Vagina (tissue), 2 donors: ENCODE measurements around the gene STIL. TPM values are rescaled to one million over a fixed set of nuclear protein-coding genes. Genes with fewer than 3 reads are reported as not detected.

ENCODE experiments used
- DNase-seq, 2 donors: peaks; one replicate each; pipeline ENCODE4 v3.0.0-alpha.2; 2017; ENCODE audit errors: extremely low spot score in 2 of 2
- H3K27ac ChIP-seq: fragments of 200-600 bp; sonication (generic); one replicate; pipeline ENCODE4 v1.5.1; 2019
- H3K27me3 ChIP-seq: fragments of 200-600 bp; sonication (generic); one replicate; pipeline ENCODE4 v1.5.1; 2019
- H3K36me3 ChIP-seq, 2 donors: fragments of 200-600 bp; sonication (generic); one replicate each; pipeline ENCODE4 v1.5.1; 2017 to 2019
- H3K4me1 ChIP-seq: fragments of 200-600 bp; sonication (generic); one replicate; pipeline ENCODE4 v1.5.1; 2019
- H3K4me3 ChIP-seq, 2 donors: fragments of 200-600 bp; sonication (generic); 1 replicate in 1 of 2; 2 replicates in 1 of 2; pipeline ENCODE4 v1.5.1; 2016 to 2019
- H3K9me3 ChIP-seq: fragments of 200-600 bp; sonication (generic); one replicate; pipeline ENCODE4 v1.5.1; 2019
- CTCF ChIP-seq, 3 experiments: fragments of 450-650 bp in 2 of 3; fragments of 200-600 bp in 1 of 3; sonication (generic) in 1 of 3; IDR thresholded peaks; one replicate each; pipeline ENCODE4 v1.5.1; 2017 to 2019; ENCODE audit warnings: antibody characterized with exemption in 3 of 3, mild to moderate bottlenecking in 2 of 3, moderate library complexity in 2 of 3
- POLR2A ChIP-seq, 2 donors: fragments of 450-650 bp; IDR thresholded peaks; one replicate each; pipeline ENCODE4 v1.6.1; 2017; ENCODE audit warnings: antibody characterized with exemption in 2 of 2, mild to moderate bottlenecking in 2 of 2, moderate library complexity in 2 of 2
- POLR2AphosphoS5 ChIP-seq, 2 donors: sonication (generic); formaldehyde crosslinking; IDR thresholded peaks; one replicate each; pipeline ENCODE4 v1.9.0; 2017; ENCODE audit warnings: antibody characterized with exemption in 2 of 2, mild to moderate bottlenecking in 2 of 2, low read depth in 1 of 2; ENCODE audit not compliant: insufficient read depth in 1 of 2
- intact Hi-C: fragments of 100-400 bp; cut with DNase I; formaldehyde crosslinking; loops from one replicate; pipeline ENCODE4 v1.15.1; 2023
- total RNA-seq: library from RNA; depleted of rRNA; stranded (reverse); fragments of >200 nt; gene quantifications from one replicate; pipeline ENCODE4 v1.2.3, GENCODE V29; 2016

The STIL gene
- total RNA-seq, 1 donor from 2014 or later = 3.9 TPM

- no peaks in the 10 kb centered on the region for H3K27me3 ChIP-seq
- no peak for DNase-seq
- no peaks in the 10 kb centered on the region for H3K36me3 ChIP-seq
- no peak for TF ChIP-seq POLR2A (IDR thresholded peaks at IDR 0.05)
- no peak for TF ChIP-seq POLR2AphosphoS5 (IDR thresholded peaks at IDR 0.05; ENCODE audit: insufficient read depth in 1 of 2, low read depth in 1 of 2)
- TF ChIP-seq CTCF (IDR thresholded peaks at IDR 0.05) = no peak
- no peak overlapping the region for H3K4me3 ChIP-seq
- intact Hi-C loops = no loop called here
- no peaks in the 10 kb centered on the region for H3K4me1 ChIP-seq
- H3K9me3 ChIP-seq = no peaks in the 10 kb centered on the region
- no peak overlapping the region for H3K27ac ChIP-seq
Observed at GRCh38 chr1:47244339-47244862, 69.5 kb downstream of the STIL start.

- Histone ChIP-seq H3K27ac (no peak overlapping the region), H3K36me3 (no peaks in the 10 kb centered on the region), H3K4me1 (no peaks in the 10 kb centered on the region), H3K9me3 (no peaks in the 10 kb centered on the region), H3K27me3 (no peaks in the 10 kb centered on the region), H3K4me3 (no peak overlapping the region)
- DNase-seq = no peak
- intact Hi-C loops = no loop called here
- TF ChIP-seq CTCF (IDR thresholded peaks at IDR 0.05) = no peak
- TF ChIP-seq POLR2AphosphoS5 (IDR thresholded peaks at IDR 0.05; ENCODE audit: insufficient read depth in 1 of 2, low read depth in 1 of 2) = no peak
- TF ChIP-seq POLR2A (IDR thresholded peaks at IDR 0.05) = no peak
Observed at GRCh38 chr1:47243910-47244309, 70.0 kb downstream of the STIL start.

- Histone ChIP-seq H3K9me3 (no peaks in the 10 kb centered on the region), H3K27me3 (no peaks in the 10 kb centered on the region), H3K4me3 (no peak overlapping the region), H3K4me1 (no peaks in the 10 kb centered on the region), H3K36me3 (no peaks in the 10 kb centered on the region), H3K27ac (no peak overlapping the region)
- intact Hi-C loops = no loop called here
- no peak for TF ChIP-seq CTCF (IDR thresholded peaks at IDR 0.05)
- TF ChIP-seq POLR2AphosphoS5 (IDR thresholded peaks at IDR 0.05; ENCODE audit: insufficient read depth in 1 of 2, low read depth in 1 of 2) = no peak
- no peak for DNase-seq
Observed at GRCh38 chr1:47241114-47242113, 72.5 kb downstream of the STIL start.

- TF ChIP-seq CTCF (IDR thresholded peaks at IDR 0.05) = no peak
- no peak for TF ChIP-seq POLR2AphosphoS5 (IDR thresholded peaks at IDR 0.05; ENCODE audit: insufficient read depth in 1 of 2, low read depth in 1 of 2)
- TF ChIP-seq POLR2A (IDR thresholded peaks at IDR 0.05) = no peak
- Histone ChIP-seq H3K36me3 (no peaks in the 10 kb centered on the region), H3K4me1 (no peaks in the 10 kb centered on the region), H3K27ac (no peak overlapping the region), H3K27me3 (no peaks in the 10 kb centered on the region), H3K4me3 (no peak overlapping the region), H3K9me3 (no peaks in the 10 kb centered on the region)
- intact Hi-C loops = no loop called here
- no peak for DNase-seq
Observed at GRCh38 chr1:47238935-47239592, 74.9 kb downstream of the STIL start.
